Cardiac muscle cell (in vitro differentiated cells and primary cell): ENCODE measurements around the gene ZNF672. TPM values are rescaled to one million over a fixed set of nuclear protein-coding genes. Genes with fewer than 3 reads are reported as not detected.

Source experiments
- DNase-seq, 2 donors: peaks; one replicate each; pipeline versions ENCODE4 v3.0.0 to v3.0.0-alpha.2; 2010 to 2017; ENCODE audit warnings: low read depth in 1 of 2, low spot score in 1 of 2
- H3K27ac ChIP-seq: fragments of 200-600 bp; sonication (generic); 2 replicates; pipeline ENCODE4 v1.5.1; 2016
- H3K27me3 ChIP-seq: fragments of 200-600 bp; sonication (generic); 2 replicates; pipeline ENCODE4 v1.6.0; 2016; ENCODE audit warnings: control low read depth
- H3K36me3 ChIP-seq: fragments of 200-600 bp; sonication (generic); 2 replicates; pipeline ENCODE4 v1.5.1; 2016; ENCODE audit warnings: control low read depth
- H3K4me1 ChIP-seq: fragments of 200-600 bp; sonication (generic); 2 replicates; pipeline ENCODE4 v1.8.1; 2017; ENCODE audit warnings: low read depth, mild to moderate bottlenecking, mixed run types
- H3K4me3 ChIP-seq: fragments of 200-600 bp; sonication (generic); 2 replicates; pipeline ENCODE4 v1.5.1; 2016; ENCODE audit warnings: mild to moderate bottlenecking
- H3K9me3 ChIP-seq: fragments of 200-600 bp; sonication (generic); 2 replicates; pipeline ENCODE4 v1.5.1; 2017; ENCODE audit warnings: low read depth, mild to moderate bottlenecking, control low read depth
- CTCF ChIP-seq: IDR thresholded peaks from 2 replicates; pipeline ENCODE4 v1.5.1; 2012; ENCODE audit warnings: low read depth, mild to moderate bottlenecking, low read length
- polyA plus RNA-seq: library from polyadenylated mRNA; unstranded; fragments of >200 nt; fragmentation: Nextera tagmentation; extraction: Ambion mirVana; gene quantifications from 2 replicates; pipeline ENCODE4 v1.2.1, GENCODE V29; 2016
- total RNA-seq: library from RNA; depleted of rRNA; stranded (reverse); fragments of >200 nt; gene quantifications from 2 replicates; pipeline ENCODE4 v1.2.3, GENCODE V29; 2016

The ZNF672 gene
- total and polyA plus RNA-seq, 2 experiments from 2014 or later: 59.2 to 66.3 TPM

- H3K4me3 ChIP-seq: no peak overlapping the region
- peaks cover 8% of the 10 kb centered on the region for H3K4me1 ChIP-seq
- no peaks in the 10 kb centered on the region for H3K9me3 ChIP-seq
- H3K27ac ChIP-seq: peak overlapping the region; percentile 32
- no peak for TF ChIP-seq CTCF
- peaks cover 6% of the 10 kb centered on the region for H3K36me3 ChIP-seq
- no peaks in the 10 kb centered on the region for H3K27me3 ChIP-seq
- peak in 1 of 2 donors; percentile 39 for DNase-seq
Measured at GRCh38 chr1:248821101-248821500, 16.9 kb upstream of the ZNF672 start.

GRCh38 chr1:248821641-248822040 is 16.4 kb upstream of the ZNF672 start:
- H3K4me3 ChIP-seq: no peak overlapping the region
- no peaks in the 10 kb centered on the region for H3K9me3 ChIP-seq
- no peak for TF ChIP-seq CTCF
- DNase-seq: no peak
- peaks cover 1% of the 10 kb centered on the region for H3K36me3 ChIP-seq
- H3K4me1 ChIP-seq: peaks cover 8% of the 10 kb centered on the region
- no peaks in the 10 kb centered on the region for H3K27me3 ChIP-seq
- H3K27ac ChIP-seq: peak overlapping the region; percentile 32

DNA sequence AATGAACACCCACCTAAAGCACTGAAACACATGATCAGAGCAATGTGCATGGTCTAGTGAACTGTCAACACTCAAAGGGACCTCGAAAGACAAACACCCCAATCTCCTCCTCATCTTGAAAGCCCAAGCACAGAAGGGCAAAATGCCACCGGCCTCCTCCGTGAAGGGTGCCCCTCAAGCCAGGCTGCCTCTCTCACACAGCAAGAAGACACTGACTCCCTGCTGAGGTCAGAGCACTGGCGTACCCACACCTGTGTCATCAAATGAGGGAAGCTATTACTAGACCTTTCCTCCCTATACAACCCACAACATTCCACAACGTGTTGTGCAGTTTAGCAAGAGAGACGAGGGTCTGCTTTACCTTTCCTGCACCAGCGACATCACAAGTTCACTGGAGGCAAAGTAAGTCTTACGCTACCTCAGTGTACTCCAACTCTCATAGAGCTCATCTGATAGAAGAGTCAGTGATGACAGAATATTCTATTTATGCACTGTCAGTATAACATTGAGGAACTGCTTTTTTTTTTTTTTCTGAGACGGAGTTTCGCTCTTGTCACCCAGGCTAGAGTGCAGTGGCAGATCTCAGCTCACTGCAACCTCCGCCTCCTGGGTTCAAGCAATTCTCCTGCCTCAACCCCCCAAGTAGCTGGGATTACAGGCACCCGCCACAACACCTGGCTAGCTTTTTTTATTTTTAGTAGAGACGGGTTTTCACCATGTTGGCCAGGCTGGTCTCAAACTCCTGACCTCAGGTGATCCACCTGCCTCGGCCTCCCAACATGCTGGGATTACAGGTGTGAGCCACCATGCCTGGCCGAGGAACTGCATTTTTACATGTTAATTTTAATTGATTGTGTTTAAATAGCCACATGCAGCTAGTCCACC is 15.6 kb upstream of the ZNF672 start:
- Histone ChIP-seq H3K36me3 (no peaks in the 10 kb centered on the region), H3K4me3 (no peak overlapping the region), H3K4me1 (peaks cover 8% of the 10 kb centered on the region), H3K27me3 (no peaks in the 10 kb centered on the region), H3K27ac (no peak overlapping the region), H3K9me3 (no peaks in the 10 kb centered on the region)
- TF ChIP-seq CTCF: no peak
- DNase-seq: no peak

DNA sequence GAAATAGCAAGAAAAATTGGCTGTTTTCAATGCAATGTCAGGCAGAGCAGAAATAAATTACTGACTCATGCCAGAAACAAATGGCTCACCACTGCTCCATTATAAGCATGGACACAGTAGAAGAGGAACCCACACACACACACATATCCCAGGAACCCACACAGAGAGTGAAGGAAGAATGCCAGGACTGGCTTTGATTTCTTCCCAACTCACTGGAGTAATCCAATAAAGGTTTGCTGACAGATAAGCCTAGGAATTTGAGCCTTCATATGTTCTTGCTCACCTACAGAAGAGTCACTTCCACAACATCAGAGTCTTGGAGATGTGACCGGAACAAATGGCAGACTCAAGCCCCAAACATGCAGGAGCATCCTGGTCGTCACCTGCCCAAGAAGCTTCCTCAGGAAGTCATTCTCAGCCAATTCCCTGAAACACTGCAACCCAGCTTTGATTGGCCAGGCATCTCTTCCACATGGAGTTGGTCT is 14.5 kb upstream of the ZNF672 start:
- peak in 1 of 2 donors; percentile 35 for DNase-seq
- Histone ChIP-seq H3K4me3 (no peak overlapping the region), H3K9me3 (no peaks in the 10 kb centered on the region), H3K36me3 (no peaks in the 10 kb centered on the region), H3K27ac (no peak overlapping the region), H3K4me1 (peaks cover 8% of the 10 kb centered on the region), H3K27me3 (no peaks in the 10 kb centered on the region)
- TF ChIP-seq CTCF: no peak

DNA sequence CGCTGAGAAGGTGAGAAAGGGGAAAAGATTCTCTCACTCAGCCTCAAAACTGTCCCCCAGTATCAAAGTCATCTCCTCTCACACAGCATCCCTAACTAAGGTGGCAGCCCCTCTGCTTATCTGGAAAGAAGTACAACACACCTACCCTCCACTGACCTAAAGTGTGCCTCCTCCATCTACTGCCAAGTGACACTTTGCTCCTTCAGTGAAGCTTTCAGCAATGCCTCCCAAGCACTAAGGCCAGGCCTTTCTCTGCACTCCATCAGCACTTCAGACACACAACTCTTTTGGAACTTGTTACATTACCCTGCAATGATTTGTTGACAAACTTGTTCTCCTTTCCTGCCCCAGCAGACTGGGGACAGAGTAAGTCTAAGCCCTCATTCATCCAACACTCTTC is 13.7 kb upstream of the ZNF672 start:
- no peaks in the 10 kb centered on the region for H3K9me3 ChIP-seq
- H3K4me3 ChIP-seq: peak overlapping the region; percentile 64
- DNase-seq: no peak
- H3K36me3 ChIP-seq: no peaks in the 10 kb centered on the region
- H3K27me3 ChIP-seq: no peaks in the 10 kb centered on the region
- TF ChIP-seq CTCF: no peak
- H3K27ac ChIP-seq: no peak overlapping the region
- H3K4me1 ChIP-seq: peaks cover 8% of the 10 kb centered on the region
